PFSK-1 (cell line): ENCODE results near the gene CAV3.

Experiments used
- FOXP2 ChIP-seq: optimal IDR thresholded peaks from 2 replicates; pipeline ENCODE3; 2011; ENCODE audit warnings: borderline replicate concordance, control low read depth, inconsistent platforms; ENCODE audit not compliant: insufficient read depth; ENCODE audit errors: extremely low read length, extremely low read depth
- POLR2AphosphoS5 ChIP-seq: IDR thresholded peaks from 2 replicates; pipeline ENCODE4 v1.6.1; 2012; ENCODE audit warnings: low read depth, mild to moderate bottlenecking, control low read depth, low read length, moderate library complexity
- SIN3A ChIP-seq: IDR thresholded peaks from 2 replicates; pipeline ENCODE4 v1.6.1; 2012; ENCODE audit warnings: mild to moderate bottlenecking, low read length, moderate library complexity, borderline replicate concordance; ENCODE audit not compliant: insufficient read depth
- TAF1 ChIP-seq: IDR thresholded peaks from 2 replicates; pipeline ENCODE4 v1.6.1; 2012; ENCODE audit warnings: low read length, control low read depth, borderline replicate concordance; ENCODE audit not compliant: insufficient read depth
- TF ChIP-seq, protein P1 (sequence below), 2 experiments: IDR thresholded peaks; 2 replicates each; pipeline versions ENCODE4 v1.6.1 to v1.8.0; 2011 to 2012; ENCODE audit warnings: low read depth in 2 of 2, low read length in 2 of 2, control low read depth in 1 of 2, inconsistent platforms in 1 of 2, mild to moderate bottlenecking in 1 of 2, moderate library complexity in 1 of 2; ENCODE audit not compliant: insufficient read depth in 1 of 2

CAV3 gene

DNA sequence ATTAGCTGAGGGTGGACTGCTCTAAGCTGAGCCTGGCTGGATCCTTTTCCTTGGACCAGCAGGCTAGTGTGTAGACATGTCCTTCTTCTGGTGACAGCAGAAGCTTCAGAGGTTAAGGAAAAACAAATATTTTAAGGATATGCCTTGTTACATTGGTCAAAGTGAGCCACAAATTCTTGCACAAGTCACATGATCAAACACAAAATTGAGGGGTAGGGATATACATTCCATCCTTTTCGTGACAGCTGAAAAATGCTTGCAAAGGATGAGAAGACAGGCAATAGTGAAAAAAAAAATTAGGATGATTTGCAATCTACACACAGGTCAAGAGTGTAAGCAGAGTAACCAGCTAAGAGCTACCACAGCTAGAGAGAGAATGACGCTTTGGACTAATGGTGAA, 56.9 kb downstream of the CAV3 start:
- TF ChIP-seq, protein P1, sequence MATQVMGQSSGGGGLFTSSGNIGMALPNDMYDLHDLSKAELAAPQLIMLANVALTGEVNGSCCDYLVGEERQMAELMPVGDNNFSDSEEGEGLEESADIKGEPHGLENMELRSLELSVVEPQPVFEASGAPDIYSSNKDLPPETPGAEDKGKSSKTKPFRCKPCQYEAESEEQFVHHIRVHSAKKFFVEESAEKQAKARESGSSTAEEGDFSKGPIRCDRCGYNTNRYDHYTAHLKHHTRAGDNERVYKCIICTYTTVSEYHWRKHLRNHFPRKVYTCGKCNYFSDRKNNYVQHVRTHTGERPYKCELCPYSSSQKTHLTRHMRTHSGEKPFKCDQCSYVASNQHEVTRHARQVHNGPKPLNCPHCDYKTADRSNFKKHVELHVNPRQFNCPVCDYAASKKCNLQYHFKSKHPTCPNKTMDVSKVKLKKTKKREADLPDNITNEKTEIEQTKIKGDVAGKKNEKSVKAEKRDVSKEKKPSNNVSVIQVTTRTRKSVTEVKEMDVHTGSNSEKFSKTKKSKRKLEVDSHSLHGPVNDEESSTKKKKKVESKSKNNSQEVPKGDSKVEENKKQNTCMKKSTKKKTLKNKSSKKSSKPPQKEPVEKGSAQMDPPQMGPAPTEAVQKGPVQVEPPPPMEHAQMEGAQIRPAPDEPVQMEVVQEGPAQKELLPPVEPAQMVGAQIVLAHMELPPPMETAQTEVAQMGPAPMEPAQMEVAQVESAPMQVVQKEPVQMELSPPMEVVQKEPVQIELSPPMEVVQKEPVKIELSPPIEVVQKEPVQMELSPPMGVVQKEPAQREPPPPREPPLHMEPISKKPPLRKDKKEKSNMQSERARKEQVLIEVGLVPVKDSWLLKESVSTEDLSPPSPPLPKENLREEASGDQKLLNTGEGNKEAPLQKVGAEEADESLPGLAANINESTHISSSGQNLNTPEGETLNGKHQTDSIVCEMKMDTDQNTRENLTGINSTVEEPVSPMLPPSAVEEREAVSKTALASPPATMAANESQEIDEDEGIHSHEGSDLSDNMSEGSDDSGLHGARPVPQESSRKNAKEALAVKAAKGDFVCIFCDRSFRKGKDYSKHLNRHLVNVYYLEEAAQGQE (IDR thresholded peaks at IDR 0.05; ENCODE audit: insufficient read depth in 1 of 2, low read depth in 2 of 2, low read length in 2 of 2), result no peak
- TF ChIP-seq TAF1 (no peak), POLR2AphosphoS5 (no peak), FOXP2 (no peak), SIN3A (no peak)

DNA sequence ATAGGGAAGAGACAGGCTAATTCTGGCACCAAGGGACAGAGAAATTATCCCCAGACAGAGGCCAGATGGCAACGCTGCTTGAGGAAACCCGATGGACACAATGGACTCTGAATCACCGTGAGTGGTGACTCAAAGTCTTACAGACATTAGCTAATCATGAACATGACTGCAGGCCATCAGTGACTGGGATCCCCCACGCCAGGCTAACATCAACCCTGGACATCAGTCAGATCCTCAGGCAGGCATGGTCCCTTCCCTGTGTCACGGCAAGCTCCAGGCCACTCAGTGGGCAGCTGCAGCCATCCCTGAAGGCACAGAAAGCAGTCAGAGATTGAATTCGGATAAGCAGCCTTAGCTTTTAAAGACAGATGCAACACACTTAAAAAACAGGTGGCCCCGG, 59.6 kb downstream of the CAV3 start:
- TF ChIP-seq FOXP2 (no peak), SIN3A (no peak), TAF1 (no peak), POLR2AphosphoS5 (no peak)
- TF ChIP-seq, protein P1 (IDR thresholded peaks at IDR 0.05; ENCODE audit: insufficient read depth in 1 of 2, low read depth in 2 of 2, low read length in 2 of 2), result no peak

DNA sequence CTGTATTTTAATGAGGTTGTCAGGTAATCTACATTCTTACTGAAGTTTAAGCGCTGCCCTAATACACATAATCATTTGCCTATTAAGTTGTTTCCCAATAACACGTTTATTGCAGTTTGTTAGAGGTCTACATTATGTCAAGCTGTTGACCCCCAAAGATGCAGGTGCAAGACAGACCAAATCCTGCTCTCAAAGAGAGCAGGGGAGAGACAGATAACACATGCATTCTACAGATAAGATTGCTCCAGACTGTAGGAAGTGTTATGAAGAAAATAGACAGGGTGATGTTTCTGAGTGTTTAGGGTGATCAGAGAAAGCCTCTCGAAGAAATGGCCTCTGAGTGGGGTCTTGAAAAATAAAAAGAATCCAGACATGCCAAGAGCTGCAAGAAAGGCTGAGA, 60.6 kb downstream of the CAV3 start:
- no peak for TF ChIP-seq TAF1
- no peak for TF ChIP-seq FOXP2
- no peak for TF ChIP-seq SIN3A
- TF ChIP-seq, protein P1 (IDR thresholded peaks at IDR 0.05; ENCODE audit: insufficient read depth in 1 of 2, low read depth in 2 of 2, low read length in 2 of 2), result no peak
- no peak for TF ChIP-seq POLR2AphosphoS5
